Prostate gland (tissue), 2 donors: ENCODE data around the gene PCDHGA7. TPM values are rescaled to one million over a fixed set of nuclear protein-coding genes. Genes with fewer than 3 reads are reported as not detected.
"Not testable (repeated sequence)": the region's sequence is repeated elsewhere in the genome, so short reads cannot be mapped to it uniquely, and the experiment has no call there.

ENCODE experiments used
- DNase-seq: peaks from one replicate; pipeline ENCODE4 v3.0.0-alpha.2; 2019; ENCODE audit warnings: low spot score
- H3K27ac ChIP-seq, 2 donors: fragments of 200-600 bp; sonication (generic); 2 replicates each; pipeline ENCODE4 v1.5.1; 2017 to 2019
- H3K27me3 ChIP-seq: fragments of 200-600 bp; sonication (generic); replicated peaks from 2 replicates; pipeline ENCODE4 v1.5.1; 2019; ENCODE audit not compliant: insufficient read depth
- H3K36me3 ChIP-seq, 2 donors: fragments of 200-600 bp; sonication (generic); 1 replicate in 1 of 2; 2 replicates in 1 of 2; pipeline versions ENCODE4 v1.5.1 to v1.8.1; 2017 to 2019
- H3K4me1 ChIP-seq: fragments of 200-600 bp; sonication (generic); replicated peaks from 2 replicates; pipeline ENCODE4 v1.5.1; 2019
- H3K4me3 ChIP-seq, 2 donors: fragments of 200-600 bp; sonication (generic); 2 replicates each; pipeline ENCODE4 v1.5.1; 2017 to 2019
- H3K9me3 ChIP-seq: fragments of 200-600 bp; sonication (generic); 2 replicates; pipeline ENCODE4 v1.5.1; 2017
- CTCF ChIP-seq, 4 experiments: fragments of 200-600 bp in 2 of 4; fragments of 450-650 bp in 2 of 4; sonication (generic) in 2 of 4; IDR thresholded peaks; 1 replicate in 3 of 4; 2 replicates in 1 of 4; pipeline ENCODE4 v1.5.1; 2016 to 2019; ENCODE audit warnings: antibody characterized with exemption in 4 of 4, mild to moderate bottlenecking in 2 of 4, moderate library complexity in 2 of 4
- POLR2A ChIP-seq: fragments of 450-650 bp; IDR thresholded peaks from one replicate; pipeline ENCODE4 v1.6.1; 2016; ENCODE audit warnings: antibody characterized with exemption, mild to moderate bottlenecking
- POLR2AphosphoS5 ChIP-seq: sonication (generic); formaldehyde crosslinking; IDR thresholded peaks from one replicate; pipeline ENCODE4 v1.6.1; 2017; ENCODE audit warnings: antibody characterized with exemption
- WGBS: methylation state at CpG from one replicate; pipeline ENCODE4 v1.1.5; 2018; 5-methylcytosine and 5-hydroxymethylcytosine counted together
- intact Hi-C: fragments of 100-400 bp; cut with DNase I; formaldehyde crosslinking; loops from one replicate; pipeline ENCODE4 v1.14.2; 2022
- total RNA-seq, 2 donors: library from RNA; depleted of rRNA; stranded (reverse); fragments of >200 nt; gene quantifications; one replicate each; pipeline ENCODE4 v1.1.0, GENCODE V29; 2016

The PCDHGA7 gene
- total RNA-seq, 2 donors from 2014 or later, result 4.1 to 8.2 TPM

GRCh38 chr5:141383345-141383744 is 803 bp downstream of the PCDHGA7 start:
- 24% methylated on average over 21 of the region's 21 CpGs for whole genome bisulfite sequencing
- Histone ChIP-seq H3K27me3 (no peaks in the 10 kb centered on the region), H3K4me3 (no peak overlapping the region), H3K27ac (no peak overlapping the region), H3K9me3 (no peaks in the 10 kb centered on the region), H3K4me1 (no peaks in the 10 kb centered on the region), H3K36me3 (no peaks in the 10 kb centered on the region)
- TF ChIP-seq POLR2A (no peak), POLR2AphosphoS5 (no peak), CTCF (IDR thresholded peaks at IDR 0.05) (no peak)
- no peak for DNase-seq
- intact Hi-C loops, result no loop called here

DNA sequence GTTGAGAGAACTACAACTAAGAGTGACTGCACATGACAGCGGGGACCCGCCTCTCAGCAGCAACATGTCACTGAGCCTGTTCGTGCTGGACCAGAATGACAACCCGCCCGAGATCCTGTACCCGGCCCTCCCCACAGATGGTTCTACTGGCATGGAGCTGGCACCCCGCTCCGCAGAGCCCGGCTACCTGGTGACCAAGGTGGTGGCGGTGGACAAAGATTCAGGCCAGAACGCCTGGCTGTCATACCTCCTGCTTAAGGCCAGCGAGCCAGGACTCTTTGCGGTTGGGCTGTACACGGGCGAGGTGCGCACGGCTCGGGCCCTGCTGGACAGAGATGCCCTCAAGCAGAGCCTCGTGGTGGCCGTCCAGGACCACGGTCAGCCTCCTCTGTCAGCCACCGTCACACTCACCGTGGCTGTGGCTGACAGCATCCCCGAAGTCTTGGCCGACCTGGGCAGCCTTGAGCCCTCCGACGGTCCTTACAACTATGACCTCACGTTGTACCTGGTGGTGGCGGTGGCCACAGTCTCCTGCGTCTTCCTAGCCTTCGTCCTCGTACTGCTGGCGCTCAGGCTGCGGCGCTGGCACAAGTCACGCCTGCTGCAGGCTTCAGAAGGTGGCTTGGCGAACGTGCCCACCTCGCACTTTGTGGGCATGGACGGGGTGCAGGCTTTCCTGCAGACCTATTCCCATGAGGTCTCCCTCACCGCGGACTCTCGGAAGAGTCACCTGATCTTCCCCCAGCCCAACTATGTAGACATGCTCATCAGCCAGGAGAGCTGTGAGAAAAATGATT is 2.1 kb downstream of the PCDHGA7 start:
- intact Hi-C loops, result no loop called here
- no peak for TF ChIP-seq POLR2AphosphoS5
- no peak overlapping the region for H3K4me3 ChIP-seq
- H3K9me3 ChIP-seq, result no peaks in the 10 kb centered on the region
- no peaks in the 10 kb centered on the region for H3K36me3 ChIP-seq
- peaks cover 1% of the 10 kb centered on the region for H3K27me3 ChIP-seq
- no peak for DNase-seq
- H3K27ac ChIP-seq, result no peak overlapping the region
- no peaks in the 10 kb centered on the region for H3K4me1 ChIP-seq
- WGBS, result 31% methylated on average over 30 of the region's 43 CpGs

GRCh38 chr5:141387557-141388311 is 5.2 kb downstream of the PCDHGA7 start, which contains the start of gene PCDHGB4:
TSS of gene PCDHGB4 (plus strand) at chr5:141387698. CDS start at chr5:141387885, 187 bp downstream.
- H3K4me1 ChIP-seq, H3K4me3 ChIP-seq, H3K27me3 ChIP-seq, intact Hi-C loops, H3K9me3 ChIP-seq, H3K27ac ChIP-seq, DNase-seq, H3K36me3 ChIP-seq: not testable (repeated sequence)
- peak in 3 of 4 experiments; percentile 12 to 53 (median 46) for TF ChIP-seq CTCF (IDR thresholded peaks at IDR 0.05)
- WGBS, result 9% methylated on average over 18 of the region's 40 CpGs

- H3K36me3 ChIP-seq, result no peaks in the 10 kb centered on the region
- H3K4me1 ChIP-seq, result no peaks in the 10 kb centered on the region
- DNase-seq, result no peak
- peaks cover 4% of the 10 kb centered on the region for H3K27me3 ChIP-seq
- TF ChIP-seq POLR2AphosphoS5 (no peak), POLR2A (no peak), CTCF (IDR thresholded peaks at IDR 0.05) (no peak)
- WGBS, result 42% methylated on average over 10 of the region's 10 CpGs
- H3K27ac ChIP-seq, result no peak overlapping the region
- no peak overlapping the region for H3K4me3 ChIP-seq
- intact Hi-C loops, result no loop called here
- no peaks in the 10 kb centered on the region for H3K9me3 ChIP-seq
Observed at GRCh38 chr5:141388661-141389060, 6.1 kb downstream of the PCDHGA7 start.

DNA sequence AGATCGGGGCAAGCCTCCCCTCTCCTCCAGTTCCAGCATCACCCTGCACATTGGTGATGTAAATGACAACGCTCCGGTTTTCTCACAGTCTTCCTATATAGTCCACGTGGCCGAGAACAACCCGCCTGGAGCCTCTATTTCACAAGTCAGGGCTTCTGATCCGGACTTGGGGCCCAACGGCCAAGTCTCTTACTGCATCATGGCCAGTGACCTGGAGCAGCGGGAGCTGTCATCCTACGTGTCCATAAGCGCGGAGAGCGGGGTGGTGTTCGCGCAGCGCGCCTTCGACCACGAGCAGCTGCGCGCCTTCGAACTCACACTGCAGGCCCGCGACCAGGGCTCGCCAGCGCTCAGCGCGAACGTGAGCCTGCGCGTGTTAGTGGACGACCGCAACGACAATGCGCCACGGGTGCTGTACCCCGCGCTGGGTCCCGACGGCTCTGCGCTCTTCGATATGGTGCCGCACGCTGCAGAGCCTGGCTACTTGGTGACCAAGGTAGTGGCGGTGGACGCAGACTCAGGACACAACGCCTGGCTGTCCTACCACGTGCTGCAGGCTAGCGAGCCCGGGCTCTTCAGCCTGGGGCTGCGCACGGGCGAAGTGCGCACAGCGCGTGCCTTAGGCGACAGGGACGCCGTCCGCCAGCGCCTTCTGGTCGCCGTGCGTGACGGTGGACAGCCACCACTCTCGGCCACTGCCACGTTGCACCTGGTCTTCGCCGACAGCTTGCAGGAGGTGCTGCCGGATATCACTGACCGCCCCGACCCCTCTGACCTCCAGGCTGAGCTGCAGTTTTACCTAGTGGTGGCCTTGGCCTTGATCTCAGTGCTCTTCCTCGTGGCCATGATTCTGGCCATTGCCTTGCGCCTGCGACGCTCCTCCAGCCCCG is 6.9 kb downstream of the PCDHGA7 start:
- no peaks in the 10 kb centered on the region for H3K4me1 ChIP-seq
- H3K27ac ChIP-seq, result no peak overlapping the region
- no peak overlapping the region for H3K4me3 ChIP-seq
- intact Hi-C loops, result no loop called here
- no peak for TF ChIP-seq CTCF (IDR thresholded peaks at IDR 0.05)
- TF ChIP-seq POLR2AphosphoS5, result no peak
- TF ChIP-seq POLR2A, result no peak
- H3K9me3 ChIP-seq, result no peaks in the 10 kb centered on the region
- WGBS, result 35% methylated on average over 77 of the region's 77 CpGs
- H3K36me3 ChIP-seq, result no peaks in the 10 kb centered on the region
- peaks cover 4% of the 10 kb centered on the region for H3K27me3 ChIP-seq
- DNase-seq, result no peak
